SW480 (cell line): ENCODE measurements around the gene CCZ1.
A peak's percentile ranks its signal among the peaks of the same experiment; 100 is the strongest.
"Not testable (repeated sequence)": the region's sequence is repeated elsewhere in the genome, so short reads cannot be mapped to it uniquely, and the experiment has no call there.

Experiments used
- DNase-seq: peaks from one replicate; pipeline ENCODE4 v3.0.0-alpha.2; 2016; ENCODE audit warnings: low spot score

Gene CCZ1

DNA sequence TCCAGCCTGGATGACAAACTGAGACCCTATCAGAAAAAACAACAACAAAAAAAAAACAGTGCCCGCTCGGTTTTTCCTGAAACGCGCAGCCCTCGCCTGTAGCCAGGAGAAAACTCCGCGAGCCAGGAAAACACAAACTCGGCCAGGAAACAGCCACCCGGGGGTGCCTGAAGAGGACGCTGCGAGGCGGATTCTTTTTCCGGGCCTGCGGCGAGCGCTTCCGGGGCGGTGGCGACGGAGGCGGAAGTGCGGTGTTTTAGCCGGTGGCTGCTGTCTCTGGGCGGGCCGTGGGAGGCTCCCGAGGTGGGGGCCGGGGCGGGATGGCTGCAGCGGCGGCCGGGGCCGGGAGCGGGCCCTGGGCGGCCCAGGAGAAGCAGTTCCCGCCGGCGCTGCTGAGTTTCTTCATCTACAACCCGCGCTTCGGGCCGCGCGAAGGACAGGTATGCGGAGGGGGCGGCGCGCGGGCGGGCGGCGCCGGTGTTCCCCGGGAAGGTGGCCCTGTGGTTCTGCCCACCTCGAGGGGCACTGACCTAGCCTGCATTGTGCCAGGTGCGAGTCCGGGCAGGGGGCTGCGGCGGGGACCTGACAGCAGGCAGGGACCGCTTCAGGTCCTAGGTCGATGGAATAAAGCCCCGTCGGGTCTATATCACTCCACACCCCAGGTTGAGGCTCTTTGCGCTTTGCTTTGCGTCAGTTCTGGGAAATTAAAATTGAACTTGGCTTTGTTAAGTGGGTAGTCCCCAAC is at the start of gene CCZ1:
Gene CCZ1 (plus strand): TSS at position 254 of the 745 bp plus-strand sequence. CDS start 67 bp downstream, at position 321.
- DNase-seq = peak; percentile 78

GRCh38 chr7:5850944-5851343 is 47.6 kb upstream of the CCZ1 start:
- DNase-seq = no peak

GRCh38 chr7:5854738-5855137 is 43.8 kb upstream of the CCZ1 start:
- DNase-seq = peak; percentile 53

GRCh38 chr7:5857041-5857575 is 41.4 kb upstream of the CCZ1 start:
- DNase-seq = not testable (repeated sequence)

GRCh38 chr7:5858494-5858893 is 40.0 kb upstream of the CCZ1 start:
- DNase-seq = not testable (repeated sequence)

DNA sequence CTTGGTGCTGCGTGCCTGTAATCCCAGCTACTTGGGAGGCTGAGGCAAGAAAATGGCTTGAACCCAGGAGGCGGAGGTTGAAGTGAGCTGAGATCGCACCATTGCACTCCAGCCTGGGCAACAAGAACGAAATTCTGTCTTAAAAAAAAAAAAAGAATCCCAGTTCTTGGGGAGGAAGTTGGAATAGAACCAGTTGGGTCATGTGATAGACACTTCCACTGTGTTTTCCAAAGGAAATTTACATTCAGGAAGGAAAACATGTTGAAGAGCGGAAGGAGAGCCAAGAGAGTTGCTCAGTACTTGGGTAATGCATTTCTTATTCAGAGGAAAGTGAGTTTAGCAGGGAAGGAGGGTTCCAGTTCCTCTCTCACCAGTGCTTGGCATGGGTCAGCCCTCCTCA is 37.3 kb upstream of the CCZ1 start:
- not testable (repeated sequence) for DNase-seq

GRCh38 chr7:5862753-5863366 is 35.7 kb upstream of the CCZ1 start:
- DNase-seq = not testable (repeated sequence)

DNA sequence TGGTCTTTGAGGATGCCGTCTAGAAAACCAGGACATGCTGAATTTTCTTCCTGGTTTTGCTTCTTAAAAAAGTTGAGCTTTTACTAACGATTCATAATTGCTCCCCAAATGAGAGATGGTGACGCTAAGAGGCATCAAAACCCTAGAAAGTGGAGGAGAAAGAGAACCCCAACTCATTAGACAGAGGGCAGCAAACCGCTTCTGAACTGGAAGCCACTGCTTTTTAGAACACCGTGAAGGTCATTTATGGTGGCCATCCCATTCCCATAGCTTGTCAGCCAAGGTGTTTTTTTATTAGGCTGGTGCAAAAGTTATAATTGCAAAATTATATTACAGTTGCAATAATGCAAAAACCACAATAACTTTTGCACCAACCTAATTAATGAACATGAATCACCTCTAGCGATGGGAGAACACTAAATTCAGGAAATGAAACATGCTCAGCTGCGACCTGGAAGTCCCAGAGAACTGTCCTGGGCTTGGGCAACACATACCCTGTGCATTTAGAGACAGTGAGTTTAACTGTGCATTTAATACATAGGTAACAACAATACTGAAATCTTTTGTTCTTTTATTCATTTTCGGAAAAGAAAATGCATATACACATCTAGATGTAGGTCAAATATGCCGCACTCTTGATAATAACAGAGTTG is 33.1 kb upstream of the CCZ1 start:
- not testable (repeated sequence) for DNase-seq

GRCh38 chr7:5867060-5867459 is 31.5 kb upstream of the CCZ1 start:
- no peak for DNase-seq

- DNase-seq = peak; percentile 54
Observed at GRCh38 chr7:5868928-5869341, 29.6 kb upstream of the CCZ1 start.

DNA sequence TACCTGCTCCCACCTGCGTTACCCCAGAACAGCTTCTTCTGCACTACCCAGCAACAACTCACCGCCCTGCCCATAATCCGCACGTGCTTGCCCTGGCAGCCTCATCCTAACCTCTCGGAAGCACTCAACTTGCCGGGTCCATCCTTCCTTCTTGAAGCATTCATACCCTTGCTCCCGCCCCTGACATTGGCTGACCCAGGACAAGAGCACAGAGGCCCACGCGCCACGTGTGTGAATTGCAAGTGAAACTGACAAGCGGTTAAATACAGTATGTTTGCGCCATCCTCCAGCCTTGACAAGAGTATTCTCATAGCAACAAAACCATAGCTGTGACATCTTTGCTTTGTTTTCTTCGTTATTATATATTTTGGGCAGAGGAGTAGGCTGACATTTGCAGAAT is 28.8 kb upstream of the CCZ1 start:
- no peak for DNase-seq

- DNase-seq = no peak
Observed at GRCh38 chr7:5870311-5870710, 28.2 kb upstream of the CCZ1 start.

DNA sequence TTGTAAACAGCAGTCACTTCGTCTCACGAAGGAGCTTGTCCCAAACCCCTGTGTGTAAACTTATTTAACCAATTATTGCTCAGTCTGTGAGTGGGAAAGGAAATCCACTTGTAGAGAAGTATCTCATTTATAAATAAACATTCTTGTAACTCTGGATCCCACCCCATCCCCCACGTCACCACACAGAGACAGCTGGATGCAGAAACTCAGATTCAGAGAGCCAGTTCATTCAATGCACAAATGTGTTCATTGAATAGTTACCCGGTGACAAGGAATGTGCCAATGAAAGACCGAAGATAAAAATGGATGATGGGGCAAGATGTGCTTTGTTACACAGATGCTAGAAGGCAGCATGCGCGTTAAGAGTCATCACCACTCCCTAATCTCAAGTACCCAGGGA is 26.2 kb upstream of the CCZ1 start:
- DNase-seq = no peak

GRCh38 chr7:5879591-5879990 is 18.9 kb upstream of the CCZ1 start:
- DNase-seq = not testable (repeated sequence)

- not testable (repeated sequence) for DNase-seq
Observed at GRCh38 chr7:5880106-5880505, 18.4 kb upstream of the CCZ1 start.

DNA sequence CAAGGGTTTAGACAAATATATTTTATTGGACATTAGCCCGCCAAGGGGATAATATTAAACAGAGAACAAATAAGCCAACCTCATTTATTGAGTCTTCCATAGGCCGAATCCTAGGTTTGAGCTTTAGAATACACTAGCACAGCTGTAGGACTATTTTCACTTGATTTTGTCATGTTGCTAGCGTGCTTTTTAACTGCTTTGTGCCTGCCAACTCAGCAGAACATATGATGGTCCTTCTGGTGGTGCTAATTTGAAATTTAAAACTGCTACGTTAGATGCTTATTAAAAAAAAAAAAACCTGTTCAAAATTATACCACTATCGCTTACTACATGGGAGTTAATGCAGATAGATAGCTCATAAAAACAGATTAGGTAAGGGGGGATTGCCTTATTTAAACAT is 14.1 kb upstream of the CCZ1 start:
- not testable (repeated sequence) for DNase-seq

- DNase-seq = not testable (repeated sequence)
Observed at GRCh38 chr7:5888021-5888420, 10.5 kb upstream of the CCZ1 start.

DNA sequence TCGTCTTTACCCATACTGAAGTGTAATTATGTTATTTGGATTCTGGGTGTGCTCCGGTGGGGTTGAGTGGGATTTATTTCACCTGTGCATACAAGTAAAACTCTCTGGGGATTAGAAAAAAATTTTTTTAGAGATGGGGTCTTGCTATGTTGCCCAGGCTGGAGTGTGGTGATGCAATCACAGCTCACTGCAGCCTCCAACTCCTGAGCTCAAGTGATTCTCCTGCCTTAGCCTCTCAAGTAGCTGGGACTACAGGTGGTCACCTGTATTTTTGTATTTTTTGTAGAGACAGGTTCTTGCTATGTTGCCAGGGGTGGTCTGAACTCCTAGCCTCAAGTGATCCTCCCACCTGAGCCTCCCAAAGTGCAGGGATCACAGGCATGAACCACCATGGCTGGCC is 8.3 kb upstream of the CCZ1 start:
- DNase-seq = not testable (repeated sequence)

DNA sequence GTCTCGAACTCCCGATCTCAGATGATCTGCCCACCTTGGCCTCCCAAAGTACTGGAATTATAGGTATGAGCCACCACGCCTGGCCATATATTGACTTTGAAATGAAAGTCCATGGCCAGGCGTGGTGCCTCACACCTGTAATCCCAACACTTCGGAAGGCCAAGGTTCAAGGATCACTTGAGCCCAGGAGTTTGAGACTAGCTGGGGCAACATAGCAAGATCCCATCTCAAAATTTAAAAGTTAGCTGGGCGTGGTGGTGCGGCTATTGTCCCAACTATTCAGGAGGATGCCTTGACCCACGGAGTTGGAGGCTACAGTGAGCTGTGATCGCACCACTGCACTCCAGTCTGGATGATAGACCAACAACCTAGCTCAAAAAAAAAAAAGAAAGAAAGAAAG is 6.0 kb upstream of the CCZ1 start:
- no peak for DNase-seq

DNA sequence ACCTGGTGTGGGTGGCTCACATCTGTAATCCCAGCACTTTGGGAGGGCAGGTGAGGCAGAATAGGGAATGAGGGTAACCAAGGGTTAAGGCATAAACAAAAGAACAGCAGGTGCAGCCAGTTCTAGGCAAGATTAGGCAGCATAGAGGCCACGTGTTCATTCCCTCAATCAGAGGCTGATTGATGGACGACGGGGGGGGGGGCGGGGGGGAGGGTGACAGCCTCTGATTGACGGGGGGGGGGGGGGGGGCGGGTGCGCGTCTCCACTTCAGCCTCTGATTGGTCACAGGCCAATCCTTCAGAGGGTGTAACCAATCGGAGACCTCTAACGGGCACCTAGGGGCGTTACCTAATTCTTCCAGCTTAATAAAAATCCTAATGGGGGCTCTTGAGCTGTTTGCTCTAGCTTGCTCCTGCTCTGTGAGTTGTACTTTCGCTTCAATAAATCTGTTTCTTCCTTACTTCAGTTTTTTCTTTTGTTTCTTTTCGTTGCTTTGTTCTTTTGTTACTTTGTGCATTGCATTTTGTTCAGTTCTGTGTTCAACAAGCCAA is 1.1 kb upstream of the CCZ1 start:
- DNase-seq = peak; percentile 29

- DNase-seq = not testable (repeated sequence)
Observed at GRCh38 chr7:5903002-5903401, 4.5 kb downstream of the CCZ1 start.

GRCh38 chr7:5904726-5905125 is 6.2 kb downstream of the CCZ1 start:
- not testable (repeated sequence) for DNase-seq
